Panc1 (cell line): Measurements from ENCODE around the gene GNAI2. TPM values are rescaled to one million over a fixed set of nuclear protein-coding genes. Genes with fewer than 3 reads are reported as not detected.
A peak's percentile ranks its signal among the peaks of the same experiment; 100 is the strongest.

Source experiments
- ATAC-seq: fragments of 200-7000 bp; cut with Tn5 transposase; 2 replicates; pipeline ENCODE4 v1.9.1; 2020; ENCODE audit warnings: mild to moderate bottlenecking, moderate library complexity
- BruUV-seq: library from RNA; stranded (reverse); fragments of 400-500 nt; replicated peaks from 2 replicates; lab custom pipeline; 2021; lab: Mats Ljungman, UMichigan
- CTCF ChIA-PET: fragments of 300-600 bp; sonication (Branson Sonifier 250); formaldehyde crosslinking; loops from one replicate; lab custom pipeline; 2022; ENCODE audit warnings: antibody characterized with exemption; lab: Charles Lee
- POLR2A ChIA-PET: fragments of 300-600 bp; sonication (Branson Sonifier 250); formaldehyde crosslinking; loops from one replicate; lab custom pipeline; 2022; ENCODE audit warnings: antibody characterized with exemption; lab: Charles Lee
- DNase-seq: peaks from one replicate; pipeline ENCODE4 v3.0.0-alpha.2; 2010; ENCODE audit warnings: low read depth, low spot score
- H3K27ac ChIP-seq: 2 replicates; pipeline ENCODE4 v1.5.1; 2011; ENCODE audit warnings: mild to moderate bottlenecking, low read length, inconsistent platforms
- H3K27me3 ChIP-seq: fragments of 200-500 bp; sonication (Bioruptor generic); 2 replicates; pipeline ENCODE4 v1.6.0; 2014; ENCODE audit warnings: low read length, inconsistent platforms; ENCODE audit not compliant: control insufficient read depth, insufficient read depth
- H3K36me3 ChIP-seq: fragments of 200-500 bp; sonication (Bioruptor generic); 2 replicates; pipeline ENCODE4 v1.5.1; 2014; ENCODE audit warnings: inconsistent platforms, mild to moderate bottlenecking, low read length, moderate library complexity; ENCODE audit not compliant: control insufficient read depth, insufficient read depth
- H3K4me1 ChIP-seq: 2 replicates; pipeline ENCODE4 v1.5.1; 2011; ENCODE audit warnings: inconsistent platforms, mild to moderate bottlenecking, low read length, moderate library complexity; ENCODE audit not compliant: control insufficient read depth, insufficient read depth
- H3K4me3 ChIP-seq, 2 experiments: 2 replicates each; pipeline ENCODE4 v1.5.1; 2011 to 2012; ENCODE audit warnings: low read depth in 2 of 2, low read length in 2 of 2, mild to moderate bottlenecking in 2 of 2, inconsistent platforms in 1 of 2, moderate library complexity in 1 of 2
- H3K9me3 ChIP-seq: fragments of 200-500 bp; sonication (Bioruptor generic); 2 replicates; pipeline ENCODE4 v1.5.1; 2014; ENCODE audit warnings: low read depth, mild to moderate bottlenecking, inconsistent platforms, low read length, moderate library complexity; ENCODE audit not compliant: control insufficient read depth, insufficient read depth
- CTCF ChIP-seq: fragments of 450-650 bp; IDR thresholded peaks from 2 replicates; pipeline ENCODE4 v1.5.1; 2017; ENCODE audit warnings: mild to moderate bottlenecking
- POLR2AphosphoS5 ChIP-seq: IDR thresholded peaks from 2 replicates; pipeline ENCODE4 v1.6.1; 2012; ENCODE audit warnings: mild to moderate bottlenecking, low read depth, low read length, moderate library complexity
- REST ChIP-seq, 2 experiments: IDR thresholded peaks; 2 replicates each; pipeline ENCODE4 v1.6.1; 2011 to 2012; ENCODE audit warnings: low read depth in 2 of 2, control low read depth in 1 of 2, low read length in 1 of 2, mild to moderate bottlenecking in 1 of 2, moderate library complexity in 1 of 2; ENCODE audit not compliant: insufficient read depth in 1 of 2
- SIN3A ChIP-seq: IDR thresholded peaks from 2 replicates; pipeline ENCODE4 v1.6.1; 2012; ENCODE audit warnings: low read depth, mild to moderate bottlenecking, low read length, moderate library complexity, borderline replicate concordance; ENCODE audit not compliant: insufficient read depth
- TCF7L2 ChIP-seq: IDR thresholded peaks from 2 replicates; pipeline ENCODE4 v1.6.1; 2011; ENCODE audit warnings: mild to moderate bottlenecking, low read depth, low read length, inconsistent platforms
- in situ Hi-C: cut with HindIII; loops from 2 replicates; pipeline ENCODE4 v1.10.0; 2016; ENCODE audit warnings: low sequenced_read_pairs, low pct_unique_long_range_greater_than_20kb
- intact Hi-C: fragments of 100-400 bp; cut with micrococcal nuclease; formaldehyde crosslinking; loops from one replicate; pipeline ENCODE4 v1.10.0; 2022; ENCODE audit not compliant: unreplicated experiment
- total RNA-seq: library from RNA; stranded (reverse); gene quantifications from one replicate; pipeline ENCODE4 v1.2.1, GENCODE V29; 2021; ENCODE audit not compliant: unreplicated experiment

The GNAI2 gene
- total RNA-seq, 1 experiment from 2014 or later: 170 TPM

GRCh38 chr3:50299929-50300680 is 64.1 kb downstream of the GNAI2 start:
- in situ Hi-C loops (no loop called here), intact Hi-C loops (no loop called here)
- TF ChIP-seq REST (IDR thresholded peaks at IDR 0.05; ENCODE audit: insufficient read depth in 1 of 2, low read depth in 2 of 2, low read length in 1 of 2): no peak
- no peak for TF ChIP-seq SIN3A
- no peak for TF ChIP-seq CTCF
- no peak for TF ChIP-seq POLR2AphosphoS5
- TF ChIP-seq TCF7L2: no peak
- H3K27ac ChIP-seq: peak overlapping the region; percentile 79
- POLR2A ChIA-PET: interaction anchor here (0.6 kb wide), 2 partner anchors 63 to 370 kb away, joined by 6 to 10 read pairs; no protein-coding TSS in a partner anchor
- peaks cover 4% of the 10 kb centered on the region for H3K4me1 ChIP-seq
- H3K9me3 ChIP-seq: no peaks in the 10 kb centered on the region
- DNase-seq (no peak), ATAC-seq (no peak)
- CTCF ChIA-PET: interaction anchor here (0.6 to 0.7 kb wide), 3 partner anchors 25 to 1202 kb away, joined by 4 to 6 read pairs (median 4); no protein-coding TSS in a partner anchor
- H3K4me3 ChIP-seq: peak overlapping the region; percentile 63 to 65
- H3K36me3 ChIP-seq: no peaks in the 10 kb centered on the region
- H3K27me3 ChIP-seq: no peaks in the 10 kb centered on the region
- BruUV-seq: TSS peak; percentile 80

- no peak for DNase-seq
- ChIA-PET CTCF (interaction anchor here (0.6 kb wide), 1 partner anchor 101 kb away, joined by 6 read pairs; no protein-coding TSS in a partner anchor), POLR2A (no interaction called here)
- Histone ChIP-seq H3K36me3 (no peaks in the 10 kb centered on the region), H3K4me1 (peaks cover 4% of the 10 kb centered on the region), H3K4me3 (no peak overlapping the region), H3K27ac (no peak overlapping the region), H3K9me3 (no peaks in the 10 kb centered on the region), H3K27me3 (no peaks in the 10 kb centered on the region)
- no peak for ATAC-seq
- BruUV-seq: no TSS peak
- in situ Hi-C loops (no loop called here), intact Hi-C loops (no loop called here)
- TF ChIP-seq SIN3A: no peak
- TF ChIP-seq REST (IDR thresholded peaks at IDR 0.05; ENCODE audit: insufficient read depth in 1 of 2, low read depth in 2 of 2, low read length in 1 of 2): no peak
- TF ChIP-seq TCF7L2: no peak
- TF ChIP-seq POLR2AphosphoS5: no peak
- TF ChIP-seq CTCF: no peak
These were observed 64.8 kb downstream of the GNAI2 start for GRCh38 chr3:50300681-50301254.
